Vagina (tissue), 2 donors: ENCODE measurements around the gene GRAMD1B.

Source experiments
- POLR2A ChIP-seq, 2 donors: fragments of 450-650 bp; IDR thresholded peaks; one replicate each; pipeline ENCODE4 v1.6.1; 2017; ENCODE audit warnings: antibody characterized with exemption in 2 of 2, mild to moderate bottlenecking in 2 of 2, moderate library complexity in 2 of 2
- POLR2AphosphoS5 ChIP-seq, 2 donors: sonication (generic); formaldehyde crosslinking; IDR thresholded peaks; one replicate each; pipeline ENCODE4 v1.9.0; 2017; ENCODE audit warnings: antibody characterized with exemption in 2 of 2, mild to moderate bottlenecking in 2 of 2, low read depth in 1 of 2; ENCODE audit not compliant: insufficient read depth in 1 of 2
- TF ChIP-seq, protein P1 (sequence below), 3 experiments: fragments of 450-650 bp in 2 of 3; fragments of 200-600 bp in 1 of 3; sonication (generic) in 1 of 3; IDR thresholded peaks; one replicate each; pipeline ENCODE4 v1.5.1; 2017 to 2019; ENCODE audit warnings: antibody characterized with exemption in 3 of 3, mild to moderate bottlenecking in 2 of 3, moderate library complexity in 2 of 3

DNA sequence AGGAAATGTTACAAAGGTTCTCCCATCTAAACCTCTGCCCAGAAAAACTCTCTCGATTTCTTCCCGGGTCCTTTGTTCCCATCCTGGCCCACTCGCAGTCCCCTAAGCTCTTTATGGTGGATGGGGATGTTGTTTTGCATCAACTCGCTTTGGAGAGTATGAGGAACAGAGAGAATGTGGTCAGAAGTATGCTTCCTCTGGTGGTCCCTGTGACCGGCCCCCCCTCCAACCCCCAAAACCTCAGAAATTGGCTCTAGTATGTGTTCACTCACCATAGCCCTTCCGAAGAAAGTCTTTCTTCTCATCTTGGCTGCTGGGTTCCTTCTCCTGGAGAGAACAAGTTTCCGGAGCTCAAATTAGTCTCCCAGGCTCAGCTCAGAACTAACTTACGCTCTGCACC, 54.4 kb downstream of the GRAMD1B start:
- TF ChIP-seq, protein P1, sequence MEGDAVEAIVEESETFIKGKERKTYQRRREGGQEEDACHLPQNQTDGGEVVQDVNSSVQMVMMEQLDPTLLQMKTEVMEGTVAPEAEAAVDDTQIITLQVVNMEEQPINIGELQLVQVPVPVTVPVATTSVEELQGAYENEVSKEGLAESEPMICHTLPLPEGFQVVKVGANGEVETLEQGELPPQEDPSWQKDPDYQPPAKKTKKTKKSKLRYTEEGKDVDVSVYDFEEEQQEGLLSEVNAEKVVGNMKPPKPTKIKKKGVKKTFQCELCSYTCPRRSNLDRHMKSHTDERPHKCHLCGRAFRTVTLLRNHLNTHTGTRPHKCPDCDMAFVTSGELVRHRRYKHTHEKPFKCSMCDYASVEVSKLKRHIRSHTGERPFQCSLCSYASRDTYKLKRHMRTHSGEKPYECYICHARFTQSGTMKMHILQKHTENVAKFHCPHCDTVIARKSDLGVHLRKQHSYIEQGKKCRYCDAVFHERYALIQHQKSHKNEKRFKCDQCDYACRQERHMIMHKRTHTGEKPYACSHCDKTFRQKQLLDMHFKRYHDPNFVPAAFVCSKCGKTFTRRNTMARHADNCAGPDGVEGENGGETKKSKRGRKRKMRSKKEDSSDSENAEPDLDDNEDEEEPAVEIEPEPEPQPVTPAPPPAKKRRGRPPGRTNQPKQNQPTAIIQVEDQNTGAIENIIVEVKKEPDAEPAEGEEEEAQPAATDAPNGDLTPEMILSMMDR (IDR thresholded peaks at IDR 0.05) = no peak
- TF ChIP-seq POLR2A (IDR thresholded peaks at IDR 0.05) = no peak
- no peak for TF ChIP-seq POLR2AphosphoS5 (IDR thresholded peaks at IDR 0.05; ENCODE audit: insufficient read depth in 1 of 2, low read depth in 1 of 2)
